Measurements from ENCODE around the gene FSTL4. TPM values are rescaled to one million over a fixed set of nuclear protein-coding genes. Genes with fewer than 3 reads are reported as not detected.

The FSTL4 gene
- total and polyA plus RNA-seq, 2 donors (not counting 1 experiment from before 2014, with no cell fraction given), result 0.31 to 6.7 TPM

GRCh38 chr5:133252133-133252480, 360.2 kb downstream of the FSTL4 start:
- TF ChIP-seq CTCF (IDR thresholded peaks at IDR 0.05) (no peak), EZH2 (IDR thresholded peaks at IDR 0.05; ENCODE audit: borderline replicate concordance, insufficient read depth, low read depth, low read length, poor library complexity, severe bottlenecking) (no peak)
- no peaks in the 10 kb centered on the region for H3K9me3 Mint-ChIP-seq (ENCODE audit: insufficient read depth)
- H3K27me3 ChIP-seq (replicated peaks in 1 of 4; ENCODE audit: control extremely low read depth in 1 of 4, control insufficient read depth in 3 of 4, insufficient read depth in 4 of 4, low read length in 3 of 4), result no peaks in the 10 kb centered on the region
- intact Hi-C loops (cut with micrococcal nuclease), result no loop called here
- WGBS (ENCODE audit: insufficient coverage), result 73% methylated on average over 6 of the region's 6 CpGs
- ChIA-PET CTCF (no interaction called here), POLR2A (no interaction called here)
- H3K36me3 ChIP-seq (replicated peaks in 1 of 2; ENCODE audit: control extremely low read depth in 1 of 2, control insufficient read depth in 1 of 2, extremely low read depth in 1 of 2, insufficient read depth in 2 of 2, low read length in 1 of 2), result no peaks in the 10 kb centered on the region
- H3K4me1 ChIP-seq (ENCODE audit: control insufficient read depth in 2 of 2, insufficient read depth in 2 of 2, low read length in 2 of 2), result no peaks in the 10 kb centered on the region
- no peak overlapping the region for H3K4me3 ChIP-seq (ENCODE audit: control extremely low read depth in 1 of 5, extremely low read depth in 1 of 5, insufficient read depth in 1 of 5, low read depth in 2 of 5, low read length in 4 of 5)
- no peak for ATAC-seq (ENCODE audit: low read depth)
- H3K4me3 Mint-ChIP-seq, result no peak overlapping the region
- no peaks in the 10 kb centered on the region for H3K4me1 Mint-ChIP-seq
- H3K27me3 Mint-ChIP-seq, result peaks cover 6% of the 10 kb centered on the region
- H3K9me3 ChIP-seq (ENCODE audit: control extremely low read depth in 1 of 3, control insufficient read depth in 2 of 3, insufficient read depth in 1 of 3, low read length in 2 of 3), result no peaks in the 10 kb centered on the region
- H3K27ac Mint-ChIP-seq, result no peak overlapping the region
- no peaks in the 10 kb centered on the region for H4K20me1 ChIP-seq (ENCODE audit: control insufficient read depth, insufficient read depth, low read length, poor library complexity, severe bottlenecking)
- H3K4me2 ChIP-seq (replicated peaks; ENCODE audit: low read depth, low read length, poor library complexity, severe bottlenecking), result no peak overlapping the region
- no peak overlapping the region for H2AFZ ChIP-seq (ENCODE audit: insufficient read depth, low read depth, low read length, poor library complexity, severe bottlenecking)
- no peak overlapping the region for H3K27ac ChIP-seq (ENCODE audit: low read length in 2 of 2)
- no peak overlapping the region for H3K9ac ChIP-seq (ENCODE audit: low read length)
- DNase-seq, result no peak
- H3K79me2 ChIP-seq (ENCODE audit: control insufficient read depth, insufficient read depth, low read length), result no peaks in the 10 kb centered on the region

GRCh38 chr5:133251296-133252132, 360.8 kb downstream of the FSTL4 start:
- intact Hi-C loops (cut with micrococcal nuclease), result no loop called here
- Mint-ChIP-seq H3K27me3 (peaks cover 6% of the 10 kb centered on the region), H3K27ac (no peak overlapping the region), H3K9me3 (ENCODE audit: insufficient read depth) (no peaks in the 10 kb centered on the region), H3K4me1 (no peaks in the 10 kb centered on the region), H3K4me3 (no peak overlapping the region)
- no peaks in the 10 kb centered on the region for H3K36me3 ChIP-seq (replicated peaks in 1 of 2; ENCODE audit: control extremely low read depth in 1 of 2, control insufficient read depth in 1 of 2, extremely low read depth in 1 of 2, insufficient read depth in 2 of 2, low read length in 1 of 2)
- no peaks in the 10 kb centered on the region for H3K9me3 ChIP-seq (ENCODE audit: control extremely low read depth in 1 of 3, control insufficient read depth in 2 of 3, insufficient read depth in 1 of 3, low read length in 2 of 3)
- no peak overlapping the region for H3K4me2 ChIP-seq (replicated peaks; ENCODE audit: low read depth, low read length, poor library complexity, severe bottlenecking)
- H3K27ac ChIP-seq (ENCODE audit: low read length in 2 of 2), result no peak overlapping the region
- 74% methylated on average over 16 of the region's 16 CpGs for WGBS (ENCODE audit: insufficient coverage)
- DNase-seq (no peak), ATAC-seq (ENCODE audit: low read depth) (no peak)
- TF ChIP-seq EZH2 (IDR thresholded peaks at IDR 0.05; ENCODE audit: borderline replicate concordance, insufficient read depth, low read depth, low read length, poor library complexity, severe bottlenecking) (no peak), CTCF (IDR thresholded peaks at IDR 0.05) (no peak)
- H3K9ac ChIP-seq (ENCODE audit: low read length), result no peak overlapping the region
- H3K79me2 ChIP-seq (ENCODE audit: control insufficient read depth, insufficient read depth, low read length), result no peaks in the 10 kb centered on the region
- no peaks in the 10 kb centered on the region for H4K20me1 ChIP-seq (ENCODE audit: control insufficient read depth, insufficient read depth, low read length, poor library complexity, severe bottlenecking)
- no peaks in the 10 kb centered on the region for H3K27me3 ChIP-seq (replicated peaks in 1 of 4; ENCODE audit: control extremely low read depth in 1 of 4, control insufficient read depth in 3 of 4, insufficient read depth in 4 of 4, low read length in 3 of 4)
- H3K4me1 ChIP-seq (ENCODE audit: control insufficient read depth in 2 of 2, insufficient read depth in 2 of 2, low read length in 2 of 2), result no peaks in the 10 kb centered on the region
- ChIA-PET POLR2A (no interaction called here), CTCF (no interaction called here)
- H2AFZ ChIP-seq (ENCODE audit: insufficient read depth, low read depth, low read length, poor library complexity, severe bottlenecking), result no peak overlapping the region
- no peak overlapping the region for H3K4me3 ChIP-seq (ENCODE audit: control extremely low read depth in 1 of 5, extremely low read depth in 1 of 5, insufficient read depth in 1 of 5, low read depth in 2 of 5, low read length in 4 of 5)

All from B cell (primary cell).